Measurements from ENCODE around the gene CAPN3.

Gene CAPN3

GRCh38 chr15:42385980-42386700 is 26.8 kb downstream of the CAPN3 start:
- Histone ChIP-seq H3K27me3 (ENCODE audit: insufficient read depth, poor library complexity, severe bottlenecking) (no peaks in the 10 kb centered on the region), H3K4me3 (replicated peaks; ENCODE audit: insufficient read depth, low read length) (no peak overlapping the region), H3K27ac (replicated peaks) (no peak overlapping the region)
- TF ChIP-seq POLR2AphosphoS5 (IDR thresholded peaks at IDR 0.05; ENCODE audit: low read depth) (no peak), SPI1 (IDR thresholded peaks at IDR 0.05; ENCODE audit: borderline replicate concordance, low read depth) (no peak), GABPA (IDR thresholded peaks at IDR 0.05; ENCODE audit: low read depth) (no peak), CTCF (IDR thresholded peaks at IDR 0.05; ENCODE audit: insufficient read depth, low read length) (no peak)
- TF ChIP-seq, protein P1, sequence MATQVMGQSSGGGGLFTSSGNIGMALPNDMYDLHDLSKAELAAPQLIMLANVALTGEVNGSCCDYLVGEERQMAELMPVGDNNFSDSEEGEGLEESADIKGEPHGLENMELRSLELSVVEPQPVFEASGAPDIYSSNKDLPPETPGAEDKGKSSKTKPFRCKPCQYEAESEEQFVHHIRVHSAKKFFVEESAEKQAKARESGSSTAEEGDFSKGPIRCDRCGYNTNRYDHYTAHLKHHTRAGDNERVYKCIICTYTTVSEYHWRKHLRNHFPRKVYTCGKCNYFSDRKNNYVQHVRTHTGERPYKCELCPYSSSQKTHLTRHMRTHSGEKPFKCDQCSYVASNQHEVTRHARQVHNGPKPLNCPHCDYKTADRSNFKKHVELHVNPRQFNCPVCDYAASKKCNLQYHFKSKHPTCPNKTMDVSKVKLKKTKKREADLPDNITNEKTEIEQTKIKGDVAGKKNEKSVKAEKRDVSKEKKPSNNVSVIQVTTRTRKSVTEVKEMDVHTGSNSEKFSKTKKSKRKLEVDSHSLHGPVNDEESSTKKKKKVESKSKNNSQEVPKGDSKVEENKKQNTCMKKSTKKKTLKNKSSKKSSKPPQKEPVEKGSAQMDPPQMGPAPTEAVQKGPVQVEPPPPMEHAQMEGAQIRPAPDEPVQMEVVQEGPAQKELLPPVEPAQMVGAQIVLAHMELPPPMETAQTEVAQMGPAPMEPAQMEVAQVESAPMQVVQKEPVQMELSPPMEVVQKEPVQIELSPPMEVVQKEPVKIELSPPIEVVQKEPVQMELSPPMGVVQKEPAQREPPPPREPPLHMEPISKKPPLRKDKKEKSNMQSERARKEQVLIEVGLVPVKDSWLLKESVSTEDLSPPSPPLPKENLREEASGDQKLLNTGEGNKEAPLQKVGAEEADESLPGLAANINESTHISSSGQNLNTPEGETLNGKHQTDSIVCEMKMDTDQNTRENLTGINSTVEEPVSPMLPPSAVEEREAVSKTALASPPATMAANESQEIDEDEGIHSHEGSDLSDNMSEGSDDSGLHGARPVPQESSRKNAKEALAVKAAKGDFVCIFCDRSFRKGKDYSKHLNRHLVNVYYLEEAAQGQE (IDR thresholded peaks at IDR 0.05; ENCODE audit: insufficient replicate concordance, low read depth), result no peak
- no peak for DNase-seq (ENCODE audit: low read depth in 1 of 2, low spot score in 1 of 2)

- Histone ChIP-seq H3K27me3 (ENCODE audit: insufficient read depth, poor library complexity, severe bottlenecking) (no peaks in the 10 kb centered on the region), H3K27ac (replicated peaks) (no peak overlapping the region), H3K4me3 (replicated peaks; ENCODE audit: insufficient read depth, low read length) (no peak overlapping the region)
- no peak for TF ChIP-seq SPI1 (IDR thresholded peaks at IDR 0.05; ENCODE audit: borderline replicate concordance, low read depth)
- TF ChIP-seq CTCF (IDR thresholded peaks at IDR 0.05; ENCODE audit: insufficient read depth, low read length), result no peak
- TF ChIP-seq GABPA (IDR thresholded peaks at IDR 0.05; ENCODE audit: low read depth), result no peak
- TF ChIP-seq, protein P1 (IDR thresholded peaks at IDR 0.05; ENCODE audit: insufficient replicate concordance, low read depth), result no peak
- no peak for TF ChIP-seq POLR2AphosphoS5 (IDR thresholded peaks at IDR 0.05; ENCODE audit: low read depth)
- DNase-seq (ENCODE audit: low read depth in 1 of 2, low spot score in 1 of 2), result no peak
These were observed 28.3 kb downstream of the CAPN3 start for GRCh38 chr15:42387603-42388002.

DNA sequence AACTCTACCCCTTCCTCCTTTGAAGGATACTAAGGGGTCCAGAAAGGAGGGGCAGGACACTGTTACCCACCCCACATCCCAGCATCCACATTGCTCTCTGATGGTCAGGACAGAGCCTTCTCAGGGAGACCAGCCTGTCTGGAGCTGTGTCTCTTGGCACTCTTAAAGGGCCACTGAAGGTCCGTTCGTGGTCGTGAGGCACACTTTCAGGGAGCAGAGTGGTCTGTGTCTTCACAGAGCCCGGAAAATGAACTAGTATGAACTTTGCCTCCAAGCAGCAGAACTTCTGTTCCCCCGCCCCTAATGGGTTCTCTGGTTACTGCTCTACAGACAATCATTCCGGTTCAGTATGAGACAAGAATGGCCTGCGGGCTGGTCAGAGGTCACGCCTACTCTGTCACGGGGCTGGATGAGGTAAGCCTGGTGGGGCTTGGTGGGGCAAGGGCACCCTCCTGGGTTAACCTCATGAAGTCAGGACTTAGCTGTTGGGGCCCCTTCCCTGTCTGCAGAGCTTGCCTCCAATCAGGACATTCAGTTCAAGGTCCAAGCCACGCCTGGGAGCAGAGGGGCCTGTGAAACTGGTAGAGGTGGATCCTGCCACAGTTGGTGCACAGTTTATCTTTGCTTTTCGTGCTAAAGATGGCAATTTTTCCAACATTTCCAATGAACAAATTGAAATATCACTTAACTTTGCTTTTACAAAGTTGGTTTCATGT is 33.2 kb downstream of the CAPN3 start:
- no peak for DNase-seq (ENCODE audit: low read depth in 1 of 2, low spot score in 1 of 2)
- Histone ChIP-seq H3K27me3 (ENCODE audit: insufficient read depth, poor library complexity, severe bottlenecking) (no peaks in the 10 kb centered on the region), H3K4me3 (replicated peaks; ENCODE audit: insufficient read depth, low read length) (no peak overlapping the region), H3K27ac (replicated peaks) (no peak overlapping the region)
- TF ChIP-seq SPI1 (IDR thresholded peaks at IDR 0.05; ENCODE audit: borderline replicate concordance, low read depth) (no peak), GABPA (IDR thresholded peaks at IDR 0.05; ENCODE audit: low read depth) (no peak), POLR2AphosphoS5 (IDR thresholded peaks at IDR 0.05; ENCODE audit: low read depth) (no peak), CTCF (IDR thresholded peaks at IDR 0.05; ENCODE audit: insufficient read depth, low read length) (no peak)
- TF ChIP-seq, protein P1 (IDR thresholded peaks at IDR 0.05; ENCODE audit: insufficient replicate concordance, low read depth), result no peak

Data from HL-60 (cell line).